GM12878 (cell line): ENCODE measurements around the gene SVOP. TPM values are rescaled to one million over a fixed set of nuclear protein-coding genes. Genes with fewer than 3 reads are reported as not detected.

Source experiments
- CEBPZ ChIP-seq: fragments of 150-350 bp; IDR thresholded peaks from 2 replicates; pipeline ENCODE4 v1.6.1; 2016; ENCODE audit warnings: low read depth, low read length
- MTA3 ChIP-seq: IDR thresholded peaks from 2 replicates; pipeline ENCODE4 v1.6.1; 2012; ENCODE audit warnings: low read length, inconsistent platforms, borderline replicate concordance
- NFYB ChIP-seq: IDR thresholded peaks from 2 replicates; pipeline ENCODE4 v1.6.1; 2011; ENCODE audit warnings: low read depth, mild to moderate bottlenecking, low read length, improper control_type of control experiment, moderate library complexity; ENCODE audit not compliant: insufficient read depth
- ZBTB11 ChIP-seq: fragments of 450-650 bp; formaldehyde crosslinking; IDR thresholded peaks from 2 replicates; pipeline ENCODE4 v1.5.0; 2022; ENCODE audit warnings: mild to moderate bottlenecking, missing genetic modification characterization
- polyA plus RNA-seq, 11 experiments: library from polyadenylated mRNA; depleted of rRNA in 4 of 11; unstranded in 6 of 11; stranded (reverse) in 5 of 11; fragments of >200 nt; fragmentation: Nextera tagmentation in 4 of 11; fragmentation: Illumina TruSeq in 1 of 11; extraction: Ambion mirVana in 4 of 11; extraction: Trizol in 1 of 11; gene quantifications; 1 replicate in 1 of 11; 2 replicates in 10 of 11; pipeline versions ENCODE4 v1.2.1 to v1.2.3, GENCODE V29; 2011 to 2016; ENCODE audit warnings: inconsistent platforms in 2 of 11, missing spikeins in 2 of 11, low read depth in 1 of 11
- total RNA-seq, 4 experiments: library from RNA; depleted of rRNA in 3 of 4; stranded (reverse); fragments of >200 nt in 3 of 4; fragmentation: Illumina TruSeq in 1 of 4; extraction: Trizol in 1 of 4; gene quantifications; 2 replicates each; pipeline versions ENCODE4 v1.2.1 to v1.2.3, GENCODE V29; 2013 to 2021

SVOP gene
- total and polyA plus RNA-seq, 10 of the 15 experiments (the other 5 are each of a cell fraction or from before 2014, with no cell fraction given): under 0.01 TPM; not detected in 9

GRCh38 chr12:108921946-108922345 lies 98.9 kb downstream of the SVOP start (continued):
- TF ChIP-seq CEBPZ (no peak), MTA3 (no peak), NFYB (no peak), ZBTB11 (CRISPR knock-in tag) (no peak)
